Breast epithelium (tissue), 3 donors: ENCODE data around the gene PDGFA.
A peak's percentile ranks its signal among the peaks of the same experiment; 100 is the strongest.

Experiments used
- POLR2A ChIP-seq: fragments of 450-650 bp; IDR thresholded peaks from one replicate; pipeline ENCODE4 v1.6.1; 2016; ENCODE audit warnings: antibody characterized with exemption, mild to moderate bottlenecking, moderate library complexity
- POLR2AphosphoS5 ChIP-seq, 3 donors: sonication (generic); formaldehyde crosslinking; IDR thresholded peaks; one replicate each; pipeline ENCODE4 v1.6.1; 2017; ENCODE audit warnings: antibody characterized with exemption in 3 of 3

GRCh38 chr7:518630-519483 is 789 bp downstream of the PDGFA start:
- TF ChIP-seq POLR2AphosphoS5 (IDR thresholded peaks at IDR 0.05): peak in 2 of 3 donors; percentile 45 to 71
- peak; percentile 28 for TF ChIP-seq POLR2A
